Retinal pigment epithelial cell (primary cell): ENCODE data around the gene CLSTN3.

ENCODE experiments used
- DNase-seq: peaks from one replicate; pipeline ENCODE4 v3.0.0-alpha.2; 2010; ENCODE audit warnings: low read depth
- H3K4me3 ChIP-seq: 2 replicates; pipeline ENCODE4 v1.5.1; 2011; ENCODE audit warnings: mild to moderate bottlenecking, low read length, control low read depth, moderate library complexity
- CTCF ChIP-seq: conservative IDR thresholded peaks from 2 replicates; pipeline ENCODE4 v1.5.1; 2011; ENCODE audit warnings: low read depth, low read length, control low read depth, inconsistent platforms

The CLSTN3 gene

GRCh38 chr12:7096979-7097378 is 33.2 kb upstream of the CLSTN3 start:
- no peak overlapping the region for H3K4me3 ChIP-seq
- TF ChIP-seq CTCF = no peak
- no peak for DNase-seq

- TF ChIP-seq CTCF = no peak
- no peak for DNase-seq
- no peak overlapping the region for H3K4me3 ChIP-seq
These were observed 30.7 kb upstream of the CLSTN3 start for GRCh38 chr12:7099290-7099996.

GRCh38 chr12:7100239-7100638 is 29.9 kb upstream of the CLSTN3 start:
- DNase-seq = no peak
- no peak for TF ChIP-seq CTCF
- H3K4me3 ChIP-seq = no peak overlapping the region

GRCh38 chr12:7101047-7101693 is 29.0 kb upstream of the CLSTN3 start:
- no peak overlapping the region for H3K4me3 ChIP-seq
- TF ChIP-seq CTCF = no peak
- DNase-seq = no peak

- H3K4me3 ChIP-seq = no peak overlapping the region
- no peak for DNase-seq
- TF ChIP-seq CTCF = no peak
These were observed 28.5 kb upstream of the CLSTN3 start for GRCh38 chr12:7101694-7102131.

- H3K4me3 ChIP-seq = no peak overlapping the region
- no peak for TF ChIP-seq CTCF
- DNase-seq = no peak
These were observed 27.6 kb upstream of the CLSTN3 start for GRCh38 chr12:7102582-7102981.
